H7 (cell line): ENCODE measurements around the gene NIPAL3. TPM values are rescaled to one million over a fixed set of nuclear protein-coding genes. Genes with fewer than 3 reads are reported as not detected.
"Not testable (repeated sequence)": the region's sequence is repeated elsewhere in the genome, so short reads cannot be mapped to it uniquely, and the experiment has no call there.

Experiments used
- DNase-seq: peaks from one replicate; pipeline ENCODE4 v3.0.0; 2012
- H3K27me3 ChIP-seq: 2 replicates; pipeline ENCODE4 v1.6.0; 2011; ENCODE audit warnings: mild to moderate bottlenecking, low read length; ENCODE audit not compliant: control insufficient read depth, insufficient read depth
- H3K36me3 ChIP-seq: replicated peaks from 2 replicates; pipeline ENCODE4 v1.5.1; 2011; ENCODE audit warnings: low read length; ENCODE audit not compliant: control insufficient read depth, insufficient read depth
- H3K4me3 ChIP-seq: 2 replicates; pipeline ENCODE4 v1.5.1; 2011; ENCODE audit warnings: low read depth, mild to moderate bottlenecking, control low read depth, low read length, moderate library complexity; ENCODE audit not compliant: insufficient read depth
- total RNA-seq: library from RNA; depleted of rRNA; stranded (reverse); fragments of >200 nt; shearing (Covaris generic); gene quantifications from 2 replicates; pipeline ENCODE4 v1.2.3, GENCODE V29; 2014; rRNA removed

Gene NIPAL3
- total RNA-seq, 1 experiment from 2014 or later, result 8.9 TPM

DNA sequence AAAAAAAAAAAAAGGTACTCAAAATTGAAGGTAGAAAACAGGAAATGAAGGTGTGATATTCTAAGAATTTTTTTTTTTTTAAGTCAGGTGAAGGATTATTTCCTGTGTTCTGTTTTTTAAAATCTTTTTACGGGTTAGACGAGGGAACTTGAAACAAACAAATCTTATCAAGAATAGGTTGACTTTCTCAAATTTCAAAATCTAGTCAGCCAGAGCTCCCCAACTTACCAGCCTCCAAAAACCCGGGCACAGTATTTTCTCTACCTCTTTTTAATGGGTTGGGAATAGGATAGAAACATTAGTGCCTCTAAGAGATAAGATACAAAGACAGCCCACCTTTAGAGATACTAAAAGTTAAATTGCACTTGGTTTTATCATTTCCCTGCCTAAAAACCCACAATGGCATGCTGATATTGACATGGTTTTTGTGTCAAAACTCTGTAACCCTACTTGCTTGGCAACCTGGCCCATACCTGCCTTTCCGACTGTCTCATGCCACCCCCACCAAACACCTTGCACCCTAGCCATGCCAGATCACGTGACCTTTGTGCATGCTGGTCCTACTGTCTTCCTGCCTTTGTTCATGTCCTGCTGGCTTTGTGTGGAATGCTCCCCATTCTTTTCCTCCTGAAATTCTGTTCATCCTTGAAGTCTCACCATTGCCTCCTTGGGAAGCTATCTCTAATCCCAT is 91.2 kb downstream of the NIPAL3 start:
- H3K4me3 ChIP-seq, result no peak overlapping the region
- H3K27me3 ChIP-seq, result no peaks in the 10 kb centered on the region
- H3K36me3 ChIP-seq, result no peaks in the 10 kb centered on the region
- DNase-seq, result peak; percentile 64

DNA sequence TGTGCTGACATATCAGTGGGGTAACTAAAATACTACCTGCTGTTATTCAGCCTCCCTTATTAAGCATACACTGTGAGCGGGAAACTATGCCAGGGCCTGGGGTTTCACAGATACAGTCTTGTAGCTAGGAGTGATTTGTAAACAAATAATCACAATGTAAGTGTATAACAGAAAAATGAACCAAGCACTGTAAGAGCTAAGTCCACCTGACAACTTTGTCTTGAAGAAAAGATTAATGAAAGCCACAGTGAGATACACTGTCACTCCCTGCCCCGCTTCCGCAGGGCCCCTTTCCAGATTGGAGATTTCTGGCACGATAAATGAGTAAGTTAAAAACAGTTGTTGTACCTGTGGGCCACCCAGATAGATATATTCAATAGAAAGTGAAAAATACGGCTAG is 91.8 kb downstream of the NIPAL3 start:
- Histone ChIP-seq H3K36me3 (no peaks in the 10 kb centered on the region), H3K4me3 (no peak overlapping the region), H3K27me3 (no peaks in the 10 kb centered on the region)
- no peak for DNase-seq

DNA sequence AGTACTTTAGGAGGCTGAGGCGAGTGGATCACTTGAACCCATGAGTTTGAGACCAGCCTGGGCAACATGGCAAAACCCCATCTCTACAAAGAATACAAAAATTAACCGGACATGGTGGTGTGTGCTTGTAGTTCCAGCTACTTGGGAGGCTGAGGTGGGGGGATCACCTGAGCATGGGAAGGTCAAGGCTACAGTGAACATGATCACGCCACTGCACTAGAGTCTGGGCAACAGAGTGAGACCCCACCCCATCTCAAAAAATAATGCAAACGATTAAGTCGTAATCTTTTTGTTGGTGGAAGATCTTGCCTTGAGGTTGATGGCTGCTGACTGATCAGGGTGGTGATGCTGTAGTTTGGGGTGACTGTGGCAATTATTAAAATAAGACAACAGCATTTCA is 93.3 kb downstream of the NIPAL3 start:
- no peak for DNase-seq

DNA sequence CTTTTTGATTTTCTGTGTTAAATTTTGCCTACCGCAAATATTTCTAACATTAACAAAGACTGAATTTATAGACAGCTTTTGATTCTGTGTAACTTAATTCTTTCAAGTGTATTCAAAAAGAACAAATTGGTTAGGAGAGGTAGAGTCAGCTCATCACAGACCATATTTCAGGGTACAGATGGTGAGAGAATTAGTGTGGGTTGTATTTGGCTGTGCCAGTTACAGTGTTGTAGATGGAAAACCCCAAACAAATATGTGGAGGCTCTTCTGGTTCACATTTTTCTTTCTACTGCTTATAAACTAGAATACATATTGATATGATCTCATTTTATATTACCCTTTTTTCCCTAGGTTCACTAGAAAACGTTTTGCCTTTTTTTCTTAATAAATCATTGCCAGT is 98.1 kb downstream of the NIPAL3 start:
- no peaks in the 10 kb centered on the region for H3K27me3 ChIP-seq
- DNase-seq, result no peak
- H3K36me3 ChIP-seq, result no peaks in the 10 kb centered on the region
- H3K4me3 ChIP-seq, result no peak overlapping the region

More for the DNA sequence above, 93.3 kb downstream of the NIPAL3 start:
- Histone ChIP-seq H3K4me3 (no peak overlapping the region), H3K27me3 (no peaks in the 10 kb centered on the region), H3K36me3 (no peaks in the 10 kb centered on the region)

DNA sequence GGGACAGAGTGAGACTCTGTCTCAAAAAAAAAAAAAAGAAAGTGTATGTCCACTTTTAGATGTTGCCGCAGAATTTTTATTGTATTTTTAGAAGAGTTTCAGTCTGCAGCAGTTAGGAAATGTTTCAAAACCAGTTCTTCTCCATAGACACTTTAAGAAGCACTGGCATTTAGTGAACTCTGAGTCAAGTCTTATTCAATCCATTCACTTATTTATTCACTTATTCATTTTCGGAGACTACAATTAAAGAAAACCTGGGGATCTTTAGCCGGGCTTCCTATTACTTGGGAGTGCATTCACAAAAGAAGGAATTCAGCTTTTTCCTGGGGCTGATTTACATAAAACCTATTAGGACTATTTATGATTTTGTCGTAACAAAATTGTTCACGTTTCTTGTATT is 99.3 kb downstream of the NIPAL3 start:
- Histone ChIP-seq H3K4me3 (no peak overlapping the region), H3K36me3 (no peaks in the 10 kb centered on the region), H3K27me3 (no peaks in the 10 kb centered on the region)
- DNase-seq, result no peak

DNA sequence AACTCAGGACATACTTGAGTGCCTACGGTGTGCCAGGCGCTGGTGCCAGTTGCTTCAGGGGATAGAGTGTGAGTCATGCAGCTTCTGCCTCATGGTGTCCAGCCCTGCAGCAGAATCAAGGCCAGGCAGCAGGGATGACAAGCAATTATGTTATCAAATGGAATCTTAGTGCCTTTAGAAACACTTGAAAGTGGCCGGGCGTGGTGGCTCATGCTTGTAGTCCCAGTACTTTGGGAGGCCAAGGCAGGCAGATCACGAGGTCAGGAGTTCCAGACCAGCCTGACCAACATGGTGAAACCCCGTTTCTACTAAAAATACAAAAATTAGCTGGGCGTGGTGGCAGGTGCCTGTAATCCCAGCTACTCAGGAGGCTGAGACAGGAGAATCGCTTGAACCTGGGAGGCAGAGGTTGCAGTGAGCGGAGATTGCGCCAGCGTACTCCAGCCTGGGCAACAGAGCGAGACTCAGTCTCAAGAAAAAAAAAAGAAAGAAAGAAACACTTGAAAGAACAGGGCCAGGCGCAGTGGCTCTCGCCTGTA is 100.1 kb downstream of the NIPAL3 start:
- H3K27me3 ChIP-seq, H3K4me3 ChIP-seq, DNase-seq, H3K36me3 ChIP-seq: not testable (repeated sequence)

DNA sequence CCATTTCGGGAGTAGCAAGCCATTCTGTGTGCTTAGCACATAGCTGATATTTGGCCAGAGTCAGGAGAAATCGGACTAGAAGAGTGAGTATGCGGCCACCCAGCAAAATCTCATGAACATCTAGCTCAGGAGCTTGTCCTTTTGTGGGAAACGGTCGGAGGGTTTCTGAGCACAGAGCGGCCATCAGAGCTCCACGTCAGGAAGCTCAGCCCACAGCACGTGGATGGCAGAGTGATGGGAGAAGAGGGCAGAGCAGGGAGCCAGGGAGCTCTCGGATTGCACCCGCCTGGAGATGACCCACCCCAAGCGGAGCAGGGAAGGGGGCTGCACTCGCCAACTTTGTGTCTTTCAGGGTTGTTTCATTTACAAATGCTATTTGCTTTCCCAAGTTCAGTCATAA is 100.9 kb downstream of the NIPAL3 start:
- no peak overlapping the region for H3K4me3 ChIP-seq
- DNase-seq, result no peak
- H3K36me3 ChIP-seq, result no peaks in the 10 kb centered on the region
- H3K27me3 ChIP-seq, result no peaks in the 10 kb centered on the region

DNA sequence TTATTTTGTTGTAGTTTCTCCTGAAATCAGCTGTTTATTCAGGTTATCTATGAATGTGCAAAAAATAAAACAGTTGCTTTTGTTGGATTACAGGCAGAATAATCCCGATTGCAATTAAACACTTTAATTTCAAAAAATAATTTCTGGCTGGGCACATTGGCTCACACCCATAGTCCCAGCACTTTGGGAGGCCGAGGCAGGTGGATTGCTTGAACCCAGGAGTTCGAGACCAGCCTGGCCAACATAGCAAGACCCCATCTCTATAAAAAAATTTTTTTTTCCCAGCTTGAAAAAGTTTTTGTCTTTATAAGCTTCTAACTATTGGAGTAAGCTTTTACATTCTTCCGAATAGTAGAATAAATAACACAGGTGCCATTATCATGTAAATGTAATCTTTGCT is 102.3 kb downstream of the NIPAL3 start:
- DNase-seq, result no peak
- Histone ChIP-seq H3K36me3 (no peaks in the 10 kb centered on the region), H3K4me3 (no peak overlapping the region), H3K27me3 (no peaks in the 10 kb centered on the region)

DNA sequence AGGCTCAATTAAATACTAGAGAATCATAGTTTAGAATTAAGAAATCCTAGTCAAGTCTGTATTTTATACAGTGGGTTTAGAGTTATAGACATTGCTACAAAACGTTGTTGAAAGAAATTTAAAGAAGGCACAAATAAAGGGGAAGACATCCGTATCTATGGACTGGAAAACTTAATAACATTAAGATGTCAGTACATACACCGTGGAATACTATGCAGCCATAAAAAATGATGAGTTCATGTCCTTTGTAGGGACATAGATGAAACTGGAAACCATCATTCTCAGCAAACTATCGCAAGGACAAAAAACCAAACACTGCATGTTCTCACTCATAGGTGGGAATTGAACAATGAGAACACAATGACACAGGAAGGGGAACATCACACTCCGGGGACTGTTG is 104.7 kb downstream of the NIPAL3 start:
- not testable (repeated sequence) for H3K4me3 ChIP-seq, H3K27me3 ChIP-seq, H3K36me3 ChIP-seq, DNase-seq

Other genes with a start within 250 kb of the NIPAL3 start
- gene IFNLR1, start 228.5 kb upstream of the NIPAL3 start, total RNA-seq, result 4.8 and 6.7 TPM in 2 replicates
- gene GRHL3, start 96.4 kb upstream of the NIPAL3 start, total RNA-seq, result 0.21 and 0.33 TPM in 2 replicates
- gene STPG1, start 2.0 kb upstream of the NIPAL3 start, total RNA-seq, result 13.8 and 18.7 TPM in 2 replicates
- 29.3 and 31.7 TPM in 2 replicates for gene RCAN3, start 87.0 kb downstream of the NIPAL3 start, total RNA-seq
- 0.10 and 0.11 TPM in 2 replicates for gene NCMAP, start 140.3 kb downstream of the NIPAL3 start, total RNA-seq
- 90.1 and 114 TPM in 2 replicates for gene SRRM1, start 227.5 kb downstream of the NIPAL3 start, total RNA-seq